HFFc6 (cell line): ENCODE data around the gene SLC25A45. TPM values are rescaled to one million over a fixed set of nuclear protein-coding genes. Genes with fewer than 3 reads are reported as not detected.

Experiments used
- DNase-seq: peaks from one replicate; pipeline ENCODE4 v3.0.0-alpha.2; 2018
- H3K27ac Mint-ChIP-seq: 2 replicates; pipeline ENCODE4 v1.8.0; 2020; ENCODE audit warnings: mild to moderate bottlenecking, mixed read lengths
- H3K27me3 Mint-ChIP-seq: 2 replicates; pipeline ENCODE4 v1.8.0; 2021; ENCODE audit warnings: mild to moderate bottlenecking, moderate library complexity, mixed read lengths; ENCODE audit not compliant: insufficient read depth
- H3K36me3 Mint-ChIP-seq: 2 replicates; pipeline ENCODE4 v1.8.0; 2021; ENCODE audit warnings: low read depth, mixed read lengths
- H3K4me1 Mint-ChIP-seq: 2 replicates; pipeline ENCODE4 v1.8.0; 2020; ENCODE audit warnings: low read depth, mixed read lengths
- H3K4me3 Mint-ChIP-seq: 2 replicates; pipeline ENCODE4 v1.8.0; 2020; ENCODE audit warnings: mild to moderate bottlenecking, moderate library complexity, mixed read lengths
- H3K9me3 Mint-ChIP-seq: 2 replicates; pipeline ENCODE4 v1.8.0; 2020; ENCODE audit warnings: mild to moderate bottlenecking, mixed read lengths
- CTCF ChIP-seq: fragments of 200-600 bp; sonication (generic); IDR thresholded peaks from 2 replicates; pipeline ENCODE4 v1.5.0; 2021; ENCODE audit warnings: antibody characterized with exemption, mild to moderate bottlenecking
- total RNA-seq, 6 experiments: library from RNA; stranded (reverse); fragmentation: NEBNext Ultra II Directional; extraction: Animal tissue kit (Norgen Biotek cat#: 25700); gene quantifications; 2 replicates in 1 of 6; 3 replicates in 5 of 6; pipeline ENCODE4 v1.2.3, GENCODE V29; 2021

SLC25A45 gene
- total RNA-seq, 6 experiments from 2014 or later: 4.9 to 8.9 (median 5.8) TPM

GRCh38 chr11:65383778-65384177 is 1.3 kb upstream of the SLC25A45 start:
- H3K36me3 Mint-ChIP-seq: no peaks in the 10 kb centered on the region
- no peak for DNase-seq
- H3K4me1 Mint-ChIP-seq: peaks cover 52% of the 10 kb centered on the region

GRCh38 chr11:65382804-65383368 is 440 bp upstream of the SLC25A45 start:
- Mint-ChIP-seq H3K4me3 (peak overlapping the region; percentile 84), H3K27ac (peak overlapping the region; percentile 97), H3K36me3 (no peaks in the 10 kb centered on the region), H3K9me3 (no peaks in the 10 kb centered on the region), H3K27me3 (no peaks in the 10 kb centered on the region), H3K4me1 (peaks cover 43% of the 10 kb centered on the region)
- TF ChIP-seq CTCF: no peak
- DNase-seq: no peak

More at GRCh38 chr11:65383778-65384177, 1.3 kb upstream of the SLC25A45 start:
- H3K4me3 Mint-ChIP-seq: peak overlapping the region; percentile 77
- no peaks in the 10 kb centered on the region for H3K9me3 Mint-ChIP-seq
- no peaks in the 10 kb centered on the region for H3K27me3 Mint-ChIP-seq
- H3K27ac Mint-ChIP-seq: peak overlapping the region; percentile 97
- no peak for TF ChIP-seq CTCF

- Mint-ChIP-seq H3K4me3 (peak overlapping the region; percentile 84), H3K36me3 (no peaks in the 10 kb centered on the region), H3K9me3 (no peaks in the 10 kb centered on the region), H3K4me1 (peaks cover 43% of the 10 kb centered on the region), H3K27me3 (no peaks in the 10 kb centered on the region), H3K27ac (peak overlapping the region; percentile 97)
- TF ChIP-seq CTCF: no peak
- peak; percentile 74 for DNase-seq
These were observed 772 bp downstream of the SLC25A45 start for GRCh38 chr11:65381716-65382032.

- Mint-ChIP-seq H3K9me3 (no peaks in the 10 kb centered on the region), H3K4me3 (no peak overlapping the region), H3K27ac (0 out of 2 replicates have a peak overlapping the region, but pooled peaks have one; percentile 40), H3K36me3 (no peaks in the 10 kb centered on the region), H3K27me3 (no peaks in the 10 kb centered on the region), H3K4me1 (peaks cover 42% of the 10 kb centered on the region)
- TF ChIP-seq CTCF: 0 out of 2 replicates have a peak, but pooled peaks have one; percentile 12
- DNase-seq: no peak
These were observed 1.9 kb downstream of the SLC25A45 start for GRCh38 chr11:65380460-65381119.

- TF ChIP-seq CTCF: no peak
- H3K9me3 Mint-ChIP-seq: no peaks in the 10 kb centered on the region
- H3K27me3 Mint-ChIP-seq: no peaks in the 10 kb centered on the region
- no peak for DNase-seq
- H3K4me1 Mint-ChIP-seq: peaks cover 35% of the 10 kb centered on the region
- no peaks in the 10 kb centered on the region for H3K36me3 Mint-ChIP-seq
- 0 out of 2 replicates have a peak overlapping the region, but pooled peaks have one; percentile 40 for H3K27ac Mint-ChIP-seq
- H3K4me3 Mint-ChIP-seq: no peak overlapping the region
These were observed 2.6 kb downstream of the SLC25A45 start for GRCh38 chr11:65379698-65380459.
